Breast epithelium (tissue), 3 donors: Measurements from ENCODE around the gene TSC1.

Experiments
- CTCF ChIP-seq, 3 donors: fragments of 450-650 bp; IDR thresholded peaks; one replicate each; pipeline ENCODE4 v1.5.1; 2016 to 2017; ENCODE audit warnings: antibody characterized with exemption in 3 of 3, mild to moderate bottlenecking in 3 of 3, moderate library complexity in 3 of 3
- POLR2A ChIP-seq: fragments of 450-650 bp; IDR thresholded peaks from one replicate; pipeline ENCODE4 v1.6.1; 2016; ENCODE audit warnings: antibody characterized with exemption, mild to moderate bottlenecking, moderate library complexity
- POLR2AphosphoS5 ChIP-seq, 3 donors: sonication (generic); formaldehyde crosslinking; IDR thresholded peaks; one replicate each; pipeline ENCODE4 v1.6.1; 2017; ENCODE audit warnings: antibody characterized with exemption in 3 of 3

GRCh38 chr9:132903574-132904492 lies 40.6 kb downstream of the TSC1 start:
- no peak for TF ChIP-seq CTCF (IDR thresholded peaks at IDR 0.05)
- TF ChIP-seq POLR2A, result no peak
- no peak for TF ChIP-seq POLR2AphosphoS5 (IDR thresholded peaks at IDR 0.05)
